Stimulated activated CD4-positive, alpha-beta T cell treated with anti-CD3 and anti-CD28 coated beads, Interleukin-4, amount 100 ng/mL, for 1 hour (primary cell): Measurements from ENCODE around the gene NRIP2.

Experiments used
- DNase-seq: peaks from one replicate; pipeline ENCODE4 v3.0.0-alpha.2; 2020

Gene NRIP2

GRCh38 chr12:2804393-2805142 is 30.3 kb downstream of the NRIP2 start:
- DNase-seq: no peak

DNA sequence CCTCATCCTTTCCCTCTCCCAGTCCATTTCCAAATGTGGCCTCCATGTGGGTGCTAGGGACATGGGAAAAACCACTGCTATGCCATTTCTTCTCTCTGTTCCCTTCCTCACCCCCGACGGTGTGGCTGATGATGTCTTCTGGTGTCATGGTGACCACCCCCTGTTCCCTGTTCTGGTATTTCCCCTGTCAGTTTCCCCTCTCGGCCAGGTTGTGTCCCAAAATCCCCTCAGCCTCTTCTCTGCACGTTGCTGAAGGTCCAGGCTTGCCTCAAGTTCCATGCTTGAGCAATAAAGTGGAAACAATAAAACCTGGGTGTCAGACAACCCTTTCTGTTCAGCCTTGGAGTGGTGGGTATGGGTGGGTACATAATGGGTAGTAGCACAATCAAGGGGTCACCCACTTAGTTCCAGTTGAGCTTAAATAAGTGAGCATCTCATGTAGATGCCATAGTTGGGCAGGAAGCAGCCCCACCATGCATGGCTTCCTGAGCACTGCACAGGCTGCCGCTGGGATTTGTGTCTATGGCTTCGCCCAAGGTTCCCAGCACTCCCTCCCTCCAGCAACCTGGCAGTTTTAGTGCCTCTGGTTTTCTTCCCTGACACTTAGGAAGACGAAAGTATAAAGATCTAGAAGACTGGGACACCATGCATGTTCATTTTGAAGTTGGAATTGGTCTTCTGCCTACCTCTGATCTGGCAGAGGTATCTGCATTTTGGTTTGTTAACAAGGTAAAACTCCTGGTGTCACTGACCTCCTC is 31.0 kb downstream of the NRIP2 start:
- no peak for DNase-seq

DNA sequence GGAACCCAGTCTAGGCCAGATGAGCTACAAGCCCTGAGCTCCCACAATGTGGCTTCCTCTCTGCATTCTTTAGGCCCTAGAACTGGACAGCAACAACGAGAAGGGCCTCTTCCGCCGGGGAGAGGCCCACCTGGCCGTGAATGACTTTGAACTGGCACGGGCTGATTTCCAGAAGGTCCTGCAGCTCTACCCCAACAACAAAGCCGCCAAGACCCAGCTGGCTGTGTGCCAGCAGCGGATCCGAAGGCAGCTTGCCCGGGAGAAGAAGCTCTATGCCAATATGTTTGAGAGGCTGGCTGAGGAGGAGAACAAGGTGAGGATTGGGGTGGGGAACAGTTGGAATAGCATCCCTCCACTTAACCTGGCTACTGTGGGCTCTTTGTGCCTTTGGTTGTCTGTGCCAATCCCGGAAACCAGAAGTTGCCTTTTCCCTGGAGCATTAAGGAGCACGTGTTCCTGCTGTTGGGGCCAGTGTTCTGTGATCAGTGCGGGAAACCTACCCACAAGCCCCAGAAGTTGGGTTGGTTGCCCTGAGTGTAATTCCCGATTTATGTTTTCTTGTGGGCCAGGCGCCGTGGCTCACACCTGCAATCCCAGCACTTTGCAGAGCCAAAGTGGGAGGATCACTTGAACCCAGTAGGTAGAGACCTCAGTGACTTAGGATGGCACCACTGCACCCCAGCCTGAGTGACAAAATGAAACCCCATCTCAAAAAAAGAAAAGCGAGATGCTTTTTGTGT is 33.6 kb downstream of the NRIP2 start:
- no peak for DNase-seq

DNA sequence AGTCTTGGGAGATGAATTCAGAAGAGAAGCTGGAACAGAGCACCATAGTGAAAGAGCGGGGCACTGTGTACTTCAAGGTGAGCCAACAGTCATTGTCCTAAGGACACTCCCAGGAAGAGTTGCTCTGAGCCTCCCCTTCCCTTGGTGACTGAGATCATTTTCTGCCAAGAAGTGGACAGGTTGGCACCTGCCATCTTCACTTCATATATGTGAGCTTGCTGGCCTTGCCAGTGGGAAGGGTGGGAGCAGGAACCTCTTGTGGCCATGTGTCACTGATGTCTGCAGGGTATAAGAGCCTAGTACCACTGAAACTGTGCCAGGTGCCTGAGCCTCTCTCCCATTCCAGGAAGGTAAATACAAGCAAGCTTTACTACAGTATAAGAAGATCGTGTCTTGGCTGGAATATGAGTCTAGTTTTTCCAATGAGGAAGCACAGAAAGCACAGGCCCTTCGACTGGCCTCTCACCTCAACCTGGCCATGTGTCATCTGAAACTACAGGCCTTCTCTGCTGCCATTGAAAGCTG is 34.7 kb downstream of the NRIP2 start:
- no peak for DNase-seq

- no peak for DNase-seq
These were observed 37.0 kb downstream of the NRIP2 start for GRCh38 chr12:2797721-2798418.

DNA sequence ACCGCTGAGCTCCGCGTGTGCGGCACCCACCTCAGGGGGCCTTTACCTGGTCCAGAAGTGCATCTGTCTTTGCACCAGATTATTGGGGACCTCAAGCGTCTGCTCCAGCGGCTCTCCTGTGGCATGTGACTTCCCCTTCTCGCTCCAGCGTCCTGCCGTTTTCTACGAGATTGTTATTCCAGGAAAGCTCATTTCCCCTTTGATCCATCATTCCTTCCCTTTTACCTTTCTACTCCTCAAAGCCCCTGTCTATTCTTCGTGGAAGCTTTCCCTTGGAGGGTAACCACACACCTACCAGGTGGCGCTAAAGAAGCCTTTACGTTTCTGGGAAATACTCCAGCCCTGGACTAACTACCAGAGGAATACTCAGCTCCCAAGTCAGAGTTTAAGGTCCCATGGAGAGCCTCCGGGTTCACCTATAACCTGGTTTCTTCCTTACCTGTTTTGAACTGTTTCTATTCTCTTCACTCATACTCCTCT is 38.6 kb downstream of the NRIP2 start:
- no peak for DNase-seq

- DNase-seq: peak; percentile 79
These were observed 39.3 kb downstream of the NRIP2 start for GRCh38 chr12:2795291-2796186.

DNA sequence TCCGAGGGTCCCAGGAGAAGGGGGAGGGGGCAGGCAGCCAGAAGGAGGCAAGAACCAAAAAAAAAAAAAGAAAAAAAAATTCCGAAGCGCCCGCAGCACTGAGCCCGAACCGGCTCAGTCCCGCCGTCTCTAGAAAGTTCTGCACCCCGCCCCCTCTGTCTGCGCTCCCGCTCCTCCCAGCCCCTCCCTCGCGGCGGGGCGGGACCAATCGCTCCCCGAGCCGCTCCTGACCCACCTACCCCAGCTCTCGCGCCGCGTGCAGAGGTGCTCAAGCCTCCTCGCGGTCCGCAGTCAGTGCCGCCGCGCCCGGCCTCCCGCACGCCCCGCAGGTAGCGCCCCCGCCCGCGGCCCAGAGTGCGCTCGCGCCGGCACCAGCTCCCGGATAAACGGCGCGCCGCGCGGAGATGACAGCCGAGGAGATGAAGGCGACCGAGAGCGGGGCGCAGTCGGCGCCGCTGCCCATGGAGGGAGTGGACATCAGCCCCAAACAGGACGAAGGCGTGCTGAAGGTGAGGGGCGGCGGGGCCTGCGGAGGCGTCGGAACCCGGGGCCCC is 40.0 kb downstream of the NRIP2 start, which contains the start of gene FKBP4:
TSS of gene FKBP4 (plus strand) at position 235 of the 554 bp plus-strand sequence. CDS start at position 405, 170 bp downstream.
- DNase-seq: peak; percentile 93

- peak; percentile 36 for DNase-seq
These were observed 40.6 kb downstream of the NRIP2 start for GRCh38 chr12:2794191-2794735.

- no peak for DNase-seq
These were observed 41.3 kb downstream of the NRIP2 start for GRCh38 chr12:2793561-2793960.

- DNase-seq: no peak
These were observed 41.9 kb downstream of the NRIP2 start for GRCh38 chr12:2792671-2793500.

GRCh38 chr12:2791089-2791488 is 43.7 kb downstream of the NRIP2 start:
- DNase-seq: no peak

DNA sequence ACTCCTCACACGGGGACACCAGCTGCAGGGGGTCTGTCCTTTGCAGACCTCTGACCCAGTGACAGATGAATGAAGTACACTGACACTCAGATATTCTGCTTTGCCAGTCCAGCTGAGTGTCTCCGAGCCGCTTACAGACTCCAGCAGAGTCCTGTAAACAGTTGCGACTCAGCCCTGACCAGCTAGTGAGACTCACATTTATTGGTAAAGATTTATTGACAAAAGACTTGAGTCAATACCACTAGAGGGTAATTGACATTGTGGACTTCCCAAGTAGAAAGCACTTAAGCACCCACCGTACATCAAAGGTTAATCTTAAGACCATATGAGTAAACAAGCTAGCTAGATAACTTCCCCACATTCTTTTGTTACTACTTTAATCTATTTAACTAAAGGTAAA is 49.8 kb downstream of the NRIP2 start:
- no peak for DNase-seq

GRCh38 chr12:2783936-2784600 is 50.8 kb downstream of the NRIP2 start:
- DNase-seq: peak; percentile 46

- DNase-seq: no peak
These were observed 55.6 kb downstream of the NRIP2 start for GRCh38 chr12:2779281-2779680.

DNA sequence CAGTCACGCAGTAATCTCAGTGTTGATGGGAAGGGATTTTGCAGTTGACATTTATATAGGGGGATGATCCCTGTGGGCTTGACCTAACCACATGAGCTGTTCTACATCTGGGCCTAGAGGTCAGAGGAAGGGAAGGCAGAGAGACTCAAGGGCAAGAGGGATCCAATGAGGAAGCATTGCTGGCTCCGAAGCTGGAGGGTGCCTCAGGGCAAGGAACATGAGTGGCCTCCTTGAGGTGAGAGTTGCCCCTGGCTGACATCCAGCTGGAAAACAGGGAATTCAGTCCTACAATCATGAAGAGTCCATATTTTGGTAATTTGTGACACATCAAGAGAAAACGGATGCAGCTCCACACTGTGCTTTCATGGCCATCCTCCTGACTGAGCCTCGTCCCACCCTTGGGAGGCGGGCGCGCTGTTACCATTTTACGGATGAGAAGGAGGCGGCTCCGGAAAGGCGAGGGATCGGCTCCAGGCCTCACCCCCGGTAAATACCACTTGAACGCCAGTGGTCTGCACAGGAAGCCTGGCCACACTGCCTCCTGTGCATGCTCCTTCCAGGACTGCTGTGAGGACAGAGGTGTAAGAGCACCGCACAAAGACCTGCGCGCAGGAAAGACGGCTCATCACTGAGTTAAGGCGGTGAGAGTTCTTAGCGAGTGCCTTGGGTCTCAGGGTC is 58.6 kb downstream of the NRIP2 start:
- no peak for DNase-seq

GRCh38 chr12:2775431-2775830 is 59.4 kb downstream of the NRIP2 start:
- no peak for DNase-seq
